Inferior parietal cortex (tissue), 1 donor: Measurements from ENCODE around the gene CHD5.
"Not testable (repeated sequence)": the region's sequence is repeated elsewhere in the genome, so short reads cannot be mapped to it uniquely, and the experiment has no call there.

Experiments
- DNase-seq: peaks from one replicate; pipeline ENCODE4 v3.0.0-alpha.2; 2016; ENCODE audit errors: extremely low spot score

CHD5 gene

GRCh38 chr1:6065093-6065858 lies 114.8 kb downstream of the CHD5 start:
- no peak for DNase-seq

GRCh38 chr1:6063532-6064053 lies 116.5 kb downstream of the CHD5 start:
- DNase-seq = not testable (repeated sequence)

- DNase-seq = no peak
Measured at GRCh38 chr1:6062670-6063069, 117.5 kb downstream of the CHD5 start.

GRCh38 chr1:6059866-6060265 lies 120.3 kb downstream of the CHD5 start:
- DNase-seq = no peak

GRCh38 chr1:6057170-6057845 lies 122.8 kb downstream of the CHD5 start:
- no peak for DNase-seq

GRCh38 chr1:6056572-6056948 lies 123.6 kb downstream of the CHD5 start:
- DNase-seq = no peak

- DNase-seq = no peak
Measured at GRCh38 chr1:6054596-6054995, 125.5 kb downstream of the CHD5 start.

- no peak for DNase-seq
Measured at GRCh38 chr1:6053206-6053546, 126.9 kb downstream of the CHD5 start.

GRCh38 chr1:6052543-6053205 lies 127.4 kb downstream of the CHD5 start:
- peak; percentile 60 for DNase-seq
